HCT116 (cell line): Measurements from ENCODE around the gene NRXN2. TPM values are rescaled to one million over a fixed set of nuclear protein-coding genes. Genes with fewer than 3 reads are reported as not detected.

Source experiments
- ATAC-seq: fragments of 200-7000 bp; cut with Tn5 transposase; 2 replicates; pipeline ENCODE4 v1.9.1; 2020; ENCODE audit warnings: mild to moderate bottlenecking, moderate library complexity
- BruUV-seq: library from RNA; stranded (reverse); fragments of 400-500 nt; replicated peaks from 2 replicates; lab custom pipeline; 2021; lab: Mats Ljungman, UMichigan
- CTCF ChIA-PET: fragments of 300-600 bp; sonication (Branson Sonifier 250); formaldehyde crosslinking; loops from one replicate; lab custom pipeline; 2021; ENCODE audit warnings: antibody characterized with exemption; lab: Charles Lee
- POLR2A ChIA-PET: fragments of 300-600, 350-600 bp; sonication (Branson Sonifier 250); formaldehyde crosslinking; loops from one replicate; lab custom pipeline; 2021; ENCODE audit warnings: antibody characterized with exemption; lab: Charles Lee
- RAD21 ChIA-PET, 2 experiments: fragments of 300-600 bp; sonication (Branson Sonifier 250); formaldehyde crosslinking; loops; one replicate each; lab custom pipeline; 2023; ENCODE audit warnings: low total read pairs in 2 of 2; ENCODE audit not compliant: uncharacterized antibody in 2 of 2, unreplicated experiment in 2 of 2, low non-redundant PET in 1 of 2; lab: Charles Lee
- DNase-seq: peaks from one replicate; pipeline ENCODE4 v3.0.0-alpha.2; 2010; ENCODE audit warnings: low read depth, low spot score
- H2AFZ ChIP-seq: fragments of 200-600 bp; shearing (Covaris generic), sonication (generic); 2 replicates; pipeline ENCODE4 v1.6.1; 2017; ENCODE audit warnings: low read depth, mixed run types, mixed read lengths, antibody characterized with exemption, low read length; ENCODE audit not compliant: poor library complexity, severe bottlenecking
- H3K27ac ChIP-seq: 2 replicates; pipeline ENCODE4 v1.5.1; 2012; ENCODE audit warnings: low read depth, low read length
- H3K27me3 ChIP-seq: fragments of 200-600 bp; sonication (generic); 2 replicates; pipeline ENCODE4 v1.6.1; 2016; ENCODE audit warnings: mixed run types, low read length, mixed read lengths; ENCODE audit not compliant: insufficient read depth
- H3K36me3 ChIP-seq, 2 experiments: fragments of 200-500 bp in 1 of 2; fragments of 200-600 bp in 1 of 2; sonication (Bioruptor generic) in 1 of 2; sonication (generic) in 1 of 2; 2 replicates each; pipeline versions ENCODE4 v1.5.1 to v1.6.1; 2014 to 2016; ENCODE audit warnings: low read length in 2 of 2, inconsistent platforms in 1 of 2, mixed read lengths in 1 of 2, mixed run types in 1 of 2; ENCODE audit not compliant: insufficient read depth in 2 of 2, control insufficient read depth in 1 of 2
- H3K4me1 ChIP-seq, 2 experiments: fragments of 200-600 bp in 1 of 2; sonication (generic) in 1 of 2; 2 replicates each; pipeline versions ENCODE4 v1.5.1 to v1.6.1; 2012 to 2017; ENCODE audit warnings: low read length in 2 of 2, inconsistent platforms in 1 of 2, mild to moderate bottlenecking in 1 of 2, mixed read lengths in 1 of 2, mixed run types in 1 of 2, moderate library complexity in 1 of 2; ENCODE audit not compliant: insufficient read depth in 2 of 2, control insufficient read depth in 1 of 2
- H3K4me2 ChIP-seq: fragments of 200-600 bp; sonication (generic); 2 replicates; pipeline ENCODE4 v1.6.1; 2017; ENCODE audit warnings: mixed run types, low read length, mixed read lengths
- H3K4me3 ChIP-seq, 2 experiments: fragments of 200-600 bp in 1 of 2; sonication (generic) in 1 of 2; replicated peaks in 1 of 2; 2 replicates each; pipeline ENCODE4 v1.5.1; 2011 to 2016; ENCODE audit warnings: low read length in 2 of 2, control low read depth in 1 of 2, low read depth in 1 of 2, mild to moderate bottlenecking in 1 of 2, mixed read lengths in 1 of 2, mixed run types in 1 of 2
- H3K79me2 ChIP-seq: fragments of 200-600 bp; sonication (generic); 2 replicates; pipeline ENCODE4 v1.6.1; 2017; ENCODE audit warnings: mild to moderate bottlenecking, mixed run types, low read length, moderate library complexity, mixed read lengths; ENCODE audit not compliant: insufficient read depth
- H3K9ac ChIP-seq: fragments of 200-600 bp; sonication (generic); 2 replicates; pipeline ENCODE4 v1.6.1; 2016; ENCODE audit warnings: low read length, mixed read lengths
- H3K9me2 ChIP-seq: fragments of 200-600 bp; sonication (generic), shearing (Covaris generic); 2 replicates; pipeline ENCODE4 v1.6.1; 2017; ENCODE audit warnings: mixed run types, mild to moderate bottlenecking, moderate library complexity; ENCODE audit not compliant: insufficient read depth
- H3K9me3 ChIP-seq, 2 experiments: fragments of 200-500 bp in 1 of 2; fragments of 200-600 bp in 1 of 2; sonication (Bioruptor generic) in 1 of 2; sonication (generic) in 1 of 2; 2 replicates each; pipeline ENCODE4 v1.6.1; 2014 to 2017; ENCODE audit warnings: low read length in 2 of 2, mixed read lengths in 2 of 2, inconsistent platforms in 1 of 2, low read depth in 1 of 2, mild to moderate bottlenecking in 1 of 2, mixed run types in 1 of 2, moderate library complexity in 1 of 2; ENCODE audit not compliant: control insufficient read depth in 1 of 2, insufficient read depth in 1 of 2
- H4K20me1 ChIP-seq: fragments of 200-600 bp; sonication (generic), shearing (Covaris generic); 2 replicates; pipeline ENCODE4 v1.6.1; 2017; ENCODE audit warnings: mixed run types, mild to moderate bottlenecking, moderate library complexity; ENCODE audit not compliant: insufficient read depth
- CBX3 ChIP-seq: IDR thresholded peaks from 2 replicates; pipeline ENCODE4 v1.6.1; 2012; ENCODE audit warnings: low read depth
- CEBPB ChIP-seq: IDR thresholded peaks from 2 replicates; pipeline ENCODE4 v1.6.1; 2012; ENCODE audit warnings: low read depth
- EGR1 ChIP-seq: IDR thresholded peaks from 2 replicates; pipeline ENCODE4 v1.6.1; 2012; ENCODE audit warnings: low read depth
- ELF1 ChIP-seq: IDR thresholded peaks from 2 replicates; pipeline ENCODE4 v1.6.1; 2012; ENCODE audit warnings: low read depth, borderline replicate concordance
- EZH2 ChIP-seq: fragments of 200-600 bp; sonication (generic); IDR thresholded peaks from 2 replicates; pipeline ENCODE4 v1.6.1; 2017; ENCODE audit warnings: antibody characterized with exemption, mixed run types
- EZH2phosphoT487 ChIP-seq: fragments of 200-600 bp; IDR thresholded peaks from 2 replicates; pipeline ENCODE4 v1.6.1; 2018; ENCODE audit warnings: antibody characterized with exemption, borderline replicate concordance
- FOSL1 ChIP-seq: IDR thresholded peaks from 2 replicates; pipeline ENCODE4 v1.6.1; 2012; ENCODE audit warnings: low read depth
- POLR2A ChIP-seq: IDR thresholded peaks from 2 replicates; pipeline ENCODE4 v1.7.0; 2011; ENCODE audit warnings: borderline replicate concordance; ENCODE audit not compliant: insufficient read depth, insufficient read length; ENCODE audit errors: extremely low read depth
- POLR2AphosphoS5 ChIP-seq: IDR thresholded peaks from 2 replicates; pipeline ENCODE4 v1.6.1; 2011; ENCODE audit warnings: mild to moderate bottlenecking, low read depth, low read length, moderate library complexity
- RAD21 ChIP-seq: IDR thresholded peaks from 2 replicates; pipeline ENCODE4 v1.6.1; 2012; ENCODE audit warnings: low read depth, mild to moderate bottlenecking
- REST ChIP-seq: IDR thresholded peaks from 2 replicates; pipeline ENCODE4 v1.6.1; 2012; ENCODE audit warnings: low read depth
- SIN3A ChIP-seq: IDR thresholded peaks from 2 replicates; pipeline ENCODE4 v1.6.1; 2012; ENCODE audit warnings: low read depth
- SP1 ChIP-seq: IDR thresholded peaks from 2 replicates; pipeline ENCODE4 v1.6.1; 2012; ENCODE audit warnings: low read depth
- SRF ChIP-seq: IDR thresholded peaks from 2 replicates; pipeline ENCODE4 v1.6.1; 2012; ENCODE audit warnings: low read depth
- ZBTB33 ChIP-seq: IDR thresholded peaks from 2 replicates; pipeline ENCODE4 v1.6.1; 2011; ENCODE audit warnings: mild to moderate bottlenecking, low read length, moderate library complexity; ENCODE audit not compliant: insufficient replicate concordance; ENCODE audit errors: extremely low read depth
- ZFX ChIP-seq: fragments of 450-650 bp; IDR thresholded peaks from 2 replicates; pipeline ENCODE4 v1.6.1; 2017
- ZNF274 ChIP-seq: fragments of 200-500 bp; sonication (Bioruptor generic); IDR thresholded peaks from 2 replicates; pipeline ENCODE4 v1.6.1; 2014; ENCODE audit warnings: mild to moderate bottlenecking, low read depth, low read length, inconsistent platforms
- intact Hi-C: fragments of 100-400 bp; cut with micrococcal nuclease; formaldehyde crosslinking; loops from 2 replicates; pipeline ENCODE4 v1.10.0; 2022
- total RNA-seq: library from RNA; stranded (reverse); gene quantifications from one replicate; pipeline ENCODE4 v1.2.1, GENCODE V29; 2021; ENCODE audit not compliant: unreplicated experiment
- TF ChIP-seq, protein P1 (sequence below), 3 experiments: fragments of 200-600 bp in 1 of 3; sonication (generic) in 1 of 3; IDR thresholded peaks in 2 of 3; conservative IDR thresholded peaks in 1 of 3; 2 replicates each; pipeline ENCODE4 v1.5.1; 2012 to 2017; ENCODE audit warnings: low read depth in 2 of 3, low read length in 2 of 3, antibody characterized with exemption in 1 of 3, borderline replicate concordance in 1 of 3, control low read depth in 1 of 3, mild to moderate bottlenecking in 1 of 3, mixed read lengths in 1 of 3, mixed run types in 1 of 3, moderate library complexity in 1 of 3; ENCODE audit not compliant: insufficient read depth in 1 of 3
- TF ChIP-seq, protein P2 (sequence below): IDR thresholded peaks from 2 replicates; pipeline ENCODE4 v1.6.1; 2012

Gene NRXN2
- total RNA-seq, 1 experiment from 2014 or later = 1.5 TPM

DNA sequence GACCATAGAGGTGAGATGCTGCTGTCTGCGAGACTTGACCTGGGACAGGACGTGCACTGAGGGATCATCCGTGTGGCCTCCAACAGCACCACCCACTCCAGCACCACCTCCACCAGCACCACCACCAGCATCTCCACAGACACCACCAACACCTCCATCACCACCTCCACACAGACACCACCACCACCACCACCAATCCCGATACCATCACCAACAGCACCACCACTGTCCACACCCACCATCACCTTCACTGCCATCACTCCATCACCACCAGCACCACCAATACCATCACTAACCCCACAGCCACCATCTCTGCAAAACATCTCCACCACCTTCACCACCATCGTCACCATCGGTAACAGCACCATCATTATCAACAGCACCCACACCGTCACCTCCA, 158.6 kb downstream of the NRXN2 start:
- intact Hi-C loops = no loop called here
- H3K4me1 ChIP-seq = peaks cover 13 to 20% of the 10 kb centered on the region in 2 experiments
- RAD21 ChIA-PET = no interaction called here
- no peaks in the 10 kb centered on the region for H3K36me3 ChIP-seq
- no peak overlapping the region for H3K4me3 ChIP-seq
- H3K9me2 ChIP-seq = no peaks in the 10 kb centered on the region
- CTCF ChIA-PET = interaction anchor here (0.6 kb wide), 1 partner anchor 917 kb away, joined by 3 read pairs; no protein-coding TSS in a partner anchor
- DNase-seq (no peak), ATAC-seq (no peak)
- no peak overlapping the region for H3K27ac ChIP-seq
- POLR2A ChIA-PET = no interaction called here
- BruUV-seq = no TSS peak
- no peaks in the 10 kb centered on the region for H3K9me3 ChIP-seq
- no peaks in the 10 kb centered on the region for H3K27me3 ChIP-seq
- no peak overlapping the region for H2AFZ ChIP-seq
- no peak overlapping the region for H3K9ac ChIP-seq
- no peaks in the 10 kb centered on the region for H3K79me2 ChIP-seq
- TF ChIP-seq ZNF274 (no peak), SIN3A (no peak), EGR1 (no peak), CBX3 (no peak), FOSL1 (no peak), EZH2phosphoT487 (no peak), CEBPB (no peak), POLR2A (no peak), RAD21 (no peak), ZFX (no peak), ELF1 (no peak), POLR2AphosphoS5 (no peak), SP1 (no peak), REST (no peak), SRF (no peak), EZH2 (no peak), ZBTB33 (no peak)
- TF ChIP-seq, protein P1, sequence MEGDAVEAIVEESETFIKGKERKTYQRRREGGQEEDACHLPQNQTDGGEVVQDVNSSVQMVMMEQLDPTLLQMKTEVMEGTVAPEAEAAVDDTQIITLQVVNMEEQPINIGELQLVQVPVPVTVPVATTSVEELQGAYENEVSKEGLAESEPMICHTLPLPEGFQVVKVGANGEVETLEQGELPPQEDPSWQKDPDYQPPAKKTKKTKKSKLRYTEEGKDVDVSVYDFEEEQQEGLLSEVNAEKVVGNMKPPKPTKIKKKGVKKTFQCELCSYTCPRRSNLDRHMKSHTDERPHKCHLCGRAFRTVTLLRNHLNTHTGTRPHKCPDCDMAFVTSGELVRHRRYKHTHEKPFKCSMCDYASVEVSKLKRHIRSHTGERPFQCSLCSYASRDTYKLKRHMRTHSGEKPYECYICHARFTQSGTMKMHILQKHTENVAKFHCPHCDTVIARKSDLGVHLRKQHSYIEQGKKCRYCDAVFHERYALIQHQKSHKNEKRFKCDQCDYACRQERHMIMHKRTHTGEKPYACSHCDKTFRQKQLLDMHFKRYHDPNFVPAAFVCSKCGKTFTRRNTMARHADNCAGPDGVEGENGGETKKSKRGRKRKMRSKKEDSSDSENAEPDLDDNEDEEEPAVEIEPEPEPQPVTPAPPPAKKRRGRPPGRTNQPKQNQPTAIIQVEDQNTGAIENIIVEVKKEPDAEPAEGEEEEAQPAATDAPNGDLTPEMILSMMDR (IDR thresholded peaks at IDR 0.05 in 2 of 3, conservative IDR thresholded peaks at IDR 0.05 in 1 of 3; ENCODE audit: borderline replicate concordance in 1 of 3, insufficient read depth in 1 of 3, low read depth in 2 of 3, low read length in 2 of 3) = no peak
- TF ChIP-seq, protein P2, sequence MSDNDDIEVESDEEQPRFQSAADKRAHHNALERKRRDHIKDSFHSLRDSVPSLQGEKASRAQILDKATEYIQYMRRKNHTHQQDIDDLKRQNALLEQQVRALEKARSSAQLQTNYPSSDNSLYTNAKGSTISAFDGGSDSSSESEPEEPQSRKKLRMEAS = no peak
- no peak overlapping the region for H3K4me2 ChIP-seq
- H4K20me1 ChIP-seq = no peaks in the 10 kb centered on the region
